GM12878 (cell line): Measurements from ENCODE around the gene DMRTC2. TPM values are rescaled to one million over a fixed set of nuclear protein-coding genes. Genes with fewer than 3 reads are reported as not detected.

ENCODE experiments used
- ATAC-seq: fragments of 200-7000 bp; cut with Tn5 transposase; 3 replicates; pipeline ENCODE4 v1.9.1; 2020; ENCODE audit warnings: mild to moderate bottlenecking, moderate library complexity
- BruUV-seq: library from RNA; stranded (reverse); fragments of 400-500 nt; replicated peaks from 2 replicates; lab custom pipeline; 2021; lab: Mats Ljungman, UMichigan
- CTCF ChIA-PET: fragments of 300-600 bp; sonication (Branson Sonifier 250); formaldehyde crosslinking; extraction: SDS; loops from one replicate; lab custom pipeline; 2021; ENCODE audit warnings: inconsistent platforms; lab: Yijun Ruan, JAX
- POLR2A ChIA-PET: fragments of 350-600 bp; formaldehyde crosslinking; extraction: SDS; loops from one replicate; lab custom pipeline; 2021; ENCODE audit warnings: inconsistent platforms; lab: Charles Lee
- RAD21 ChIA-PET: fragments of 300-600 bp; sonication (Branson Sonifier 250); formaldehyde crosslinking; loops from one replicate; lab custom pipeline; 2023; ENCODE audit warnings: antibody characterized with exemption; ENCODE audit not compliant: unreplicated experiment; lab: Charles Lee
- SMC1A ChIA-PET: fragments of 300-600 bp; sonication (Branson Sonifier 250); formaldehyde crosslinking; loops from one replicate; lab custom pipeline; 2023; ENCODE audit not compliant: unreplicated experiment, uncharacterized antibody; lab: Charles Lee
- DNase-seq: peaks from one replicate; pipeline ENCODE4 v3.0.0-alpha.2; 2011; ENCODE audit warnings: low read depth, low spot score
- FAIRE-seq: peaks from 3 replicates; lab custom pipeline; 2011; peaks lifted over from hg19 to GRCh38; lab: Jason Lieb, UNC
- H2AFZ ChIP-seq: 2 replicates; pipeline ENCODE4 v1.6.0; 2011; ENCODE audit warnings: low read depth, low read length, control low read depth; ENCODE audit not compliant: control insufficient read depth
- H3K27ac ChIP-seq: 2 replicates; pipeline ENCODE4 v1.5.1; 2011; ENCODE audit warnings: control low read depth; ENCODE audit not compliant: control insufficient read depth, insufficient read depth
- H3K27me3 ChIP-seq, 2 experiments: replicated peaks in 1 of 2; 2 replicates each; pipeline versions ENCODE4 v1.6.0 to v1.6.1; 2011; ENCODE audit warnings: low read length in 1 of 2; ENCODE audit not compliant: control insufficient read depth in 2 of 2, insufficient read depth in 2 of 2
- H3K36me3 ChIP-seq, 2 experiments: 2 replicates each; pipeline ENCODE4 v1.5.1; 2011; ENCODE audit warnings: low read length in 1 of 2; ENCODE audit not compliant: control insufficient read depth in 2 of 2, insufficient read depth in 2 of 2
- H3K4me1 ChIP-seq: 2 replicates; pipeline ENCODE4 v1.6.1; 2011; ENCODE audit warnings: mild to moderate bottlenecking, low read length, moderate library complexity, mixed read lengths; ENCODE audit not compliant: control insufficient read depth, insufficient read depth
- H3K4me2 ChIP-seq: 2 replicates; pipeline ENCODE4 v1.6.0; 2011; ENCODE audit warnings: control low read depth; ENCODE audit not compliant: control insufficient read depth, insufficient read depth
- H3K4me3 ChIP-seq: fragments of 200-600 bp; sonication (generic); 2 replicates; pipeline ENCODE4 v1.5.1; 2016
- H3K79me2 ChIP-seq: 2 replicates; pipeline ENCODE4 v1.6.0; 2011; ENCODE audit warnings: low read length; ENCODE audit not compliant: control insufficient read depth, insufficient read depth
- H3K9ac ChIP-seq: 2 replicates; pipeline ENCODE4 v1.8.0; 2011; ENCODE audit warnings: low read length, control low read depth, mixed read lengths; ENCODE audit not compliant: control insufficient read depth, insufficient read depth
- H3K9me3 ChIP-seq: replicated peaks from 3 replicates; pipeline ENCODE4 v1.5.1; 2011; ENCODE audit warnings: mild to moderate bottlenecking, low read length; ENCODE audit not compliant: control insufficient read depth, insufficient read depth
- H4K20me1 ChIP-seq: 2 replicates; pipeline ENCODE4 v1.6.0; 2011; ENCODE audit not compliant: control insufficient read depth, insufficient read depth
- CREB1 ChIP-seq: IDR thresholded peaks from 2 replicates; pipeline ENCODE4 v1.6.1; 2012; ENCODE audit warnings: low read depth, mild to moderate bottlenecking, inconsistent platforms
- HDGF ChIP-seq: fragments of 450-650 bp; IDR thresholded peaks from 2 replicates; pipeline ENCODE4 v1.6.1; 2016; ENCODE audit warnings: antibody characterized with exemption
- MLLT1 ChIP-seq: fragments of 450-650 bp; IDR thresholded peaks from 2 replicates; pipeline ENCODE4 v1.6.1; 2016; ENCODE audit warnings: mild to moderate bottlenecking
- PAX5 ChIP-seq: IDR thresholded peaks from 2 replicates; pipeline ENCODE4 v1.6.1; 2011; ENCODE audit warnings: low read depth, low read length, borderline replicate concordance
- PML ChIP-seq: IDR thresholded peaks from 2 replicates; pipeline ENCODE4 v1.6.1; 2012; ENCODE audit warnings: low read length, inconsistent platforms
- POLR2AphosphoS5 ChIP-seq: IDR thresholded peaks from 2 replicates; pipeline ENCODE4 v1.6.1; 2011; ENCODE audit warnings: mild to moderate bottlenecking, low read length, inconsistent platforms
- SIN3A ChIP-seq: IDR thresholded peaks from 2 replicates; pipeline ENCODE4 v1.6.1; 2012; ENCODE audit warnings: low read depth, low read length, improper control_type of control experiment
- SPI1 ChIP-seq: IDR thresholded peaks from 2 replicates; pipeline ENCODE4 v1.6.1; 2011; ENCODE audit warnings: low read depth, mild to moderate bottlenecking, low read length, moderate library complexity, borderline replicate concordance; ENCODE audit not compliant: insufficient read depth
- SUZ12 ChIP-seq: fragments of 200-600 bp; sonication (generic); IDR thresholded peaks from one replicate; pipeline ENCODE4 v1.6.1; 2018; ENCODE audit warnings: antibody characterized with exemption, mild to moderate bottlenecking; ENCODE audit not compliant: unreplicated experiment
- TCF3 ChIP-seq: IDR thresholded peaks from 2 replicates; pipeline ENCODE4 v1.6.1; 2012; ENCODE audit warnings: low read depth, mild to moderate bottlenecking, low read length, borderline replicate concordance; ENCODE audit not compliant: insufficient read depth
- USF1 ChIP-seq: IDR thresholded peaks from 2 replicates; pipeline ENCODE4 v1.6.1; 2011; ENCODE audit warnings: borderline replicate concordance, low read depth, mild to moderate bottlenecking, moderate library complexity, mixed read lengths, low read length; ENCODE audit not compliant: insufficient read depth; ENCODE audit errors: extremely low read length
- WGBS: methylation state at CpG from one replicate; pipeline ENCODE4 v1.1.6; 2016; ENCODE audit warnings: low lambda C conversion rate; ENCODE audit not compliant: insufficient replicate concordance, insufficient coverage; ENCODE audit errors: missing lambda C conversion rate; 5-methylcytosine and 5-hydroxymethylcytosine counted together
- in situ Hi-C: fragments of 300-500 bp; cut with MboI; formaldehyde crosslinking; loops from 9 replicates; pipeline ENCODE4 v1.14.3; 2018; ENCODE audit warnings: mixed read lengths
- intact Hi-C: fragments of 100-400 bp; cut with micrococcal nuclease; formaldehyde crosslinking; loops from one replicate; pipeline ENCODE4 v1.14.2; 2022; ENCODE audit not compliant: unreplicated experiment
- polyA plus RNA-seq, 11 experiments: library from polyadenylated mRNA; depleted of rRNA in 4 of 11; unstranded in 6 of 11; stranded (reverse) in 5 of 11; fragments of >200 nt; fragmentation: Nextera tagmentation in 4 of 11; fragmentation: Illumina TruSeq in 1 of 11; extraction: Ambion mirVana in 4 of 11; extraction: Trizol in 1 of 11; gene quantifications; 1 replicate in 1 of 11; 2 replicates in 10 of 11; pipeline versions ENCODE4 v1.2.1 to v1.2.3, GENCODE V29; 2011 to 2016; ENCODE audit warnings: inconsistent platforms in 2 of 11, missing spikeins in 2 of 11, low read depth in 1 of 11
- total RNA-seq, 4 experiments: library from RNA; depleted of rRNA in 3 of 4; stranded (reverse); fragments of >200 nt in 3 of 4; fragmentation: Illumina TruSeq in 1 of 4; extraction: Trizol in 1 of 4; gene quantifications; 2 replicates each; pipeline versions ENCODE4 v1.2.1 to v1.2.3, GENCODE V29; 2013 to 2021
- TF ChIP-seq, protein P1 (sequence below): fragments of 450-650 bp; IDR thresholded peaks from 2 replicates; pipeline ENCODE4 v1.6.1; 2017; ENCODE audit warnings: antibody characterized with exemption, mild to moderate bottlenecking, moderate library complexity

Gene DMRTC2
- total and polyA plus RNA-seq, 10 of the 15 experiments (the other 5 are each of a cell fraction or from before 2014, with no cell fraction given): not detected

DNA sequence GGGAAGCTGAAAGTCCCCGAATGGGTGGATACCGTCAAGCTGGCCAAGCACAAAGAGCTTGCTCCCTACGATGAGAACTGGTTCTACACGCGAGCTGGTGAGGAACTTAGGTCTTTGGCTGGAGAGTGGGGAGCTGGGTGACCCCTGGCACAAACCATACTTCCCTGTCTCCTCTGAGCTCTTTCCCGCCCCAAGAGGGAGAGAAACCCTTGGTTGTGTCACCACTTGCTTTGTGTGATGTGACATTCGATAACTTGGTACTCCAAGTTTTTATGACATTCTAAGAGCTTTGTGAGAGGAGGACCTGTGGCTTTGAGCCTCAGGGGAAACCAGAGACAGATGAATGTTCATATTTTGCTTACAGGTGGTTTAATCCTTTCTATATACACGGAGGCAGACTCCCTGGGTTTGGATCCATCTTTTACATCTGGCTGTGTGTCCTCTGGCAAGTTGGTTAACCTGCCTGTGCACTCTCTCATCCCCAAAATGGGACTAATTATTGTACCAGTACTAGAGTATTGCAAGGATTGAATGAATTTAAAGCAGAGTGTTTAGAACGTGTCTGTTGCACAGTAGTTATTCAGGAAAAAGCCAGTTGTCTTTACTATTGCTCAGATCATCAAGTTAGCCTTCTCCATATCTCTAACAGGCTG lies 16.4 kb downstream of the DMRTC2 start:
- Histone ChIP-seq H3K4me2 (peak overlapping the region; percentile 84), H3K4me3 (peak overlapping the region; percentile 94), H3K4me1 (peaks cover 30% of the 10 kb centered on the region), H4K20me1 (peaks cover 17% of the 10 kb centered on the region), H3K9ac (peak overlapping the region; percentile 100), H2AFZ (no peak overlapping the region), H3K79me2 (peaks cover 60% of the 10 kb centered on the region), H3K27ac (peak overlapping the region; percentile 98), H3K36me3 (peaks cover 26 to 28% of the 10 kb centered on the region in 2 experiments), H3K27me3 (no peaks in the 10 kb centered on the region), H3K9me3 (no peaks in the 10 kb centered on the region)
- TF ChIP-seq POLR2AphosphoS5 (0 out of 2 replicates have a peak, but pooled peaks have one; percentile 12), CREB1 (no peak), PAX5 (no peak), USF1 (no peak), SUZ12 (no peak), MLLT1 (no peak; the same call in 1 of the 2 replicates), SPI1 (no peak), TCF3 (no peak), PML (peak; percentile 32; the same call in 1 of the 2 replicates), HDGF (no peak), SIN3A (0 out of 2 replicates have a peak, but pooled peaks have one; percentile 24)
- TF ChIP-seq, protein P1, sequence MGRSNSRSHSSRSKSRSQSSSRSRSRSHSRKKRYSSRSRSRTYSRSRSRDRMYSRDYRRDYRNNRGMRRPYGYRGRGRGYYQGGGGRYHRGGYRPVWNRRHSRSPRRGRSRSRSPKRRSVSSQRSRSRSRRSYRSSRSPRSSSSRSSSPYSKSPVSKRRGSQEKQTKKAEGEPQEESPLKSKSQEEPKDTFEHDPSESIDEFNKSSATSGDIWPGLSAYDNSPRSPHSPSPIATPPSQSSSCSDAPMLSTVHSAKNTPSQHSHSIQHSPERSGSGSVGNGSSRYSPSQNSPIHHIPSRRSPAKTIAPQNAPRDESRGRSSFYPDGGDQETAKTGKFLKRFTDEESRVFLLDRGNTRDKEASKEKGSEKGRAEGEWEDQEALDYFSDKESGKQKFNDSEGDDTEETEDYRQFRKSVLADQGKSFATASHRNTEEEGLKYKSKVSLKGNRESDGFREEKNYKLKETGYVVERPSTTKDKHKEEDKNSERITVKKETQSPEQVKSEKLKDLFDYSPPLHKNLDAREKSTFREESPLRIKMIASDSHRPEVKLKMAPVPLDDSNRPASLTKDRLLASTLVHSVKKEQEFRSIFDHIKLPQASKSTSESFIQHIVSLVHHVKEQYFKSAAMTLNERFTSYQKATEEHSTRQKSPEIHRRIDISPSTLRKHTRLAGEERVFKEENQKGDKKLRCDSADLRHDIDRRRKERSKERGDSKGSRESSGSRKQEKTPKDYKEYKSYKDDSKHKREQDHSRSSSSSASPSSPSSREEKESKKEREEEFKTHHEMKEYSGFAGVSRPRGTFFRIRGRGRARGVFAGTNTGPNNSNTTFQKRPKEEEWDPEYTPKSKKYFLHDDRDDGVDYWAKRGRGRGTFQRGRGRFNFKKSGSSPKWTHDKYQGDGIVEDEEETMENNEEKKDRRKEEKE: no peak
- CTCF ChIA-PET: interaction anchor here (1.3 to 4.6 kb wide), 8 partner anchors 13 to 97 kb away, joined by 3 to 85 read pairs (median 26); partner anchors contain the start of genes CD79A and RABAC1
- no peak for DNase-seq
- FAIRE-seq: no peak
- in situ Hi-C loops (no loop called here), intact Hi-C loops (no loop called here)
- SMC1A ChIA-PET: interaction anchor here (0.8 to 4.9 kb wide), 8 partner anchors 7 to 91 kb away, joined by 3 to 47 read pairs (median 16); partner anchors contain the start of gene CD79A
- 2% methylated on average over 9 of the region's 9 CpGs for WGBS
- POLR2A ChIA-PET: interaction anchor here (0.5 to 4.3 kb wide), 6 partner anchors 10 to 97 kb away, joined by 5 to 46 read pairs (median 20); partner anchors contain the start of genes CD79A and RABAC1
- TSS peak; percentile 57 for BruUV-seq
- RAD21 ChIA-PET: interaction anchor here (1.2 to 4.4 kb wide), 6 partner anchors 11 to 91 kb away, joined by 3 to 57 read pairs (median 18); partner anchors contain the start of genes CD79A and ERFL
- ATAC-seq: no peak
